Fibroblast of lung (primary cell): ENCODE results near the gene PBXIP1. TPM values are rescaled to one million over a fixed set of nuclear protein-coding genes. Genes with fewer than 3 reads are reported as not detected.

Source experiments
- DNase-seq, 2 donors: peaks; one replicate each; pipeline versions ENCODE4 v3.0.0 to v3.0.0-alpha.2; 2010; ENCODE audit warnings: low read depth in 2 of 2
- H2AFZ ChIP-seq: 2 replicates; pipeline ENCODE4 v1.5.1; 2012; ENCODE audit warnings: low read length, control low read depth, inconsistent platforms
- H3K27ac ChIP-seq: 2 replicates; pipeline ENCODE4 v1.5.1; 2011; ENCODE audit warnings: low read length, control low read depth; ENCODE audit not compliant: insufficient read depth
- H3K27me3 ChIP-seq: 2 replicates; pipeline ENCODE4 v1.5.1; 2011; ENCODE audit warnings: mild to moderate bottlenecking, low read length; ENCODE audit not compliant: control insufficient read depth, insufficient read depth
- H3K36me3 ChIP-seq: 2 replicates; pipeline ENCODE4 v1.5.1; 2011; ENCODE audit warnings: low read length; ENCODE audit not compliant: control insufficient read depth, insufficient read depth
- H3K4me1 ChIP-seq: 2 replicates; pipeline ENCODE4 v1.5.1; 2011; ENCODE audit warnings: low read length; ENCODE audit not compliant: control insufficient read depth, insufficient read depth; ENCODE audit errors: extremely low read depth
- H3K4me2 ChIP-seq: 2 replicates; pipeline ENCODE4 v1.5.1; 2011; ENCODE audit warnings: low read length, control low read depth; ENCODE audit not compliant: insufficient read depth; ENCODE audit errors: extremely low read depth
- H3K4me3 ChIP-seq, 4 experiments: fragments of 200-600 bp in 1 of 4; sonication (generic) in 1 of 4; replicated peaks in 1 of 4; 2 replicates each; pipeline ENCODE4 v1.5.1; 2011 to 2016; ENCODE audit warnings: low read length in 4 of 4, low read depth in 3 of 4, mild to moderate bottlenecking in 3 of 4, control low read depth in 2 of 4, inconsistent platforms in 1 of 4, mixed read lengths in 1 of 4; ENCODE audit not compliant: insufficient read depth in 1 of 4; ENCODE audit errors: control extremely low read depth in 1 of 4
- H3K79me2 ChIP-seq: 2 replicates; pipeline ENCODE4 v1.5.1; 2012; ENCODE audit warnings: mild to moderate bottlenecking, low read length, inconsistent platforms; ENCODE audit not compliant: control insufficient read depth, insufficient read depth
- H3K9ac ChIP-seq: 2 replicates; pipeline ENCODE4 v1.5.1; 2011; ENCODE audit warnings: mild to moderate bottlenecking, low read length, control low read depth; ENCODE audit not compliant: insufficient read depth
- H3K9me3 ChIP-seq: 2 replicates; pipeline ENCODE4 v1.5.1; 2012; ENCODE audit warnings: low read depth, low read length; ENCODE audit not compliant: control insufficient read depth, insufficient read depth
- H4K20me1 ChIP-seq: 2 replicates; pipeline ENCODE4 v1.5.1; 2011; ENCODE audit warnings: low read length; ENCODE audit not compliant: control insufficient read depth, insufficient read depth; ENCODE audit errors: extremely low read depth
- EZH2 ChIP-seq: IDR thresholded peaks from 2 replicates; pipeline ENCODE4 v1.5.1; 2012; ENCODE audit warnings: low read length, control low read depth, mild to moderate bottlenecking; ENCODE audit errors: missing control alignments
- polyA plus RNA-seq, 2 donors: library from polyadenylated mRNA; depleted of rRNA in 1 of 2; stranded (reverse) in 1 of 2; unstranded in 1 of 2; fragments of >200 nt; gene quantifications; 2 replicates each; pipeline ENCODE4 v1.2.1, GENCODE V29; 2011 to 2012; ENCODE audit warnings: missing spikeins in 1 of 2
- total RNA-seq: library from RNA; depleted of rRNA; stranded (reverse); fragments of >200 nt; gene quantifications from 2 replicates; pipeline ENCODE4 v1.2.1, GENCODE V29; 2014
- TF ChIP-seq, protein P1 (sequence below), 2 donors: IDR thresholded peaks in 1 of 2; conservative IDR thresholded peaks in 1 of 2; 1 replicate in 1 of 2; 2 replicates in 1 of 2; pipeline ENCODE4 v1.5.1; 2011 to 2012; ENCODE audit warnings: low read length in 2 of 2, control low read depth in 1 of 2, inconsistent platforms in 1 of 2, low read depth in 1 of 2, mild to moderate bottlenecking in 1 of 2

PBXIP1 gene
- total and polyA plus RNA-seq, 2 donors (not counting 1 experiment from before 2014, with no cell fraction given) = 32.8 to 106 TPM

GRCh38 chr1:154972517-154973343 lies 16.8 kb upstream of the PBXIP1 start:
- Histone ChIP-seq H3K36me3 (peaks cover 6% of the 10 kb centered on the region), H3K27ac (peak overlapping the region; percentile 94), H3K4me1 (peaks cover 23% of the 10 kb centered on the region), H3K4me3 (peak overlapping the region; percentile 40 to 85 (median 70)), H3K79me2 (peaks cover 61% of the 10 kb centered on the region), H4K20me1 (no peaks in the 10 kb centered on the region), H3K4me2 (peak overlapping the region; percentile 91), H3K9me3 (no peaks in the 10 kb centered on the region), H2AFZ (no peak overlapping the region), H3K27me3 (no peaks in the 10 kb centered on the region), H3K9ac (peak overlapping the region; percentile 62)
- DNase-seq = peak; percentile 90 to 98
- TF ChIP-seq EZH2 = no peak
- TF ChIP-seq, protein P1, sequence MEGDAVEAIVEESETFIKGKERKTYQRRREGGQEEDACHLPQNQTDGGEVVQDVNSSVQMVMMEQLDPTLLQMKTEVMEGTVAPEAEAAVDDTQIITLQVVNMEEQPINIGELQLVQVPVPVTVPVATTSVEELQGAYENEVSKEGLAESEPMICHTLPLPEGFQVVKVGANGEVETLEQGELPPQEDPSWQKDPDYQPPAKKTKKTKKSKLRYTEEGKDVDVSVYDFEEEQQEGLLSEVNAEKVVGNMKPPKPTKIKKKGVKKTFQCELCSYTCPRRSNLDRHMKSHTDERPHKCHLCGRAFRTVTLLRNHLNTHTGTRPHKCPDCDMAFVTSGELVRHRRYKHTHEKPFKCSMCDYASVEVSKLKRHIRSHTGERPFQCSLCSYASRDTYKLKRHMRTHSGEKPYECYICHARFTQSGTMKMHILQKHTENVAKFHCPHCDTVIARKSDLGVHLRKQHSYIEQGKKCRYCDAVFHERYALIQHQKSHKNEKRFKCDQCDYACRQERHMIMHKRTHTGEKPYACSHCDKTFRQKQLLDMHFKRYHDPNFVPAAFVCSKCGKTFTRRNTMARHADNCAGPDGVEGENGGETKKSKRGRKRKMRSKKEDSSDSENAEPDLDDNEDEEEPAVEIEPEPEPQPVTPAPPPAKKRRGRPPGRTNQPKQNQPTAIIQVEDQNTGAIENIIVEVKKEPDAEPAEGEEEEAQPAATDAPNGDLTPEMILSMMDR (conservative IDR thresholded peaks at IDR 0.05 in 1 of 2, IDR thresholded peaks at IDR 0.05 in 1 of 2; ENCODE audit: low read depth in 1 of 2, low read length in 2 of 2) = no peak

DNA sequence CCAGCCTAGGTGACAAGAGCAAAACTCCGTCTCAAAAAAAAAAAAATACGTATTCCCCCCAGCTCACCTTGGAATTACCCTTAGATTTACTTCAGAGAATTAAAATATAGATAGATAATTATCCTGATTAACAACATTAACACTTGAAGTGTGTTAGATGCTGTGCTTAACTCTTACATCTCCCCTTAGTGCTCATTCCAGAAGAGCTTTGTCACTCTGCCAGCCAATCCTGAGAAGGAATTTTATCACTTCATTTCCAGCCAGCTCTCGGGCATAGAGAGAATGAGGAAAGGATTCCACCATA lies 16.3 kb upstream of the PBXIP1 start:
- Histone ChIP-seq H3K9ac (peak overlapping the region; percentile 41), H3K79me2 (peaks cover 61% of the 10 kb centered on the region), H3K4me3 (peak overlapping the region; percentile 30 to 85 (median 52)), H3K4me2 (peak overlapping the region; percentile 91), H3K9me3 (no peaks in the 10 kb centered on the region), H3K4me1 (peaks cover 26% of the 10 kb centered on the region), H4K20me1 (no peaks in the 10 kb centered on the region), H3K36me3 (peaks cover 11% of the 10 kb centered on the region), H3K27ac (peak overlapping the region; percentile 94), H2AFZ (no peak overlapping the region), H3K27me3 (no peaks in the 10 kb centered on the region)
- DNase-seq = no peak
- TF ChIP-seq EZH2 = no peak
- TF ChIP-seq, protein P1 (conservative IDR thresholded peaks at IDR 0.05 in 1 of 2, IDR thresholded peaks at IDR 0.05 in 1 of 2; ENCODE audit: low read depth in 1 of 2, low read length in 2 of 2) = no peak

DNA sequence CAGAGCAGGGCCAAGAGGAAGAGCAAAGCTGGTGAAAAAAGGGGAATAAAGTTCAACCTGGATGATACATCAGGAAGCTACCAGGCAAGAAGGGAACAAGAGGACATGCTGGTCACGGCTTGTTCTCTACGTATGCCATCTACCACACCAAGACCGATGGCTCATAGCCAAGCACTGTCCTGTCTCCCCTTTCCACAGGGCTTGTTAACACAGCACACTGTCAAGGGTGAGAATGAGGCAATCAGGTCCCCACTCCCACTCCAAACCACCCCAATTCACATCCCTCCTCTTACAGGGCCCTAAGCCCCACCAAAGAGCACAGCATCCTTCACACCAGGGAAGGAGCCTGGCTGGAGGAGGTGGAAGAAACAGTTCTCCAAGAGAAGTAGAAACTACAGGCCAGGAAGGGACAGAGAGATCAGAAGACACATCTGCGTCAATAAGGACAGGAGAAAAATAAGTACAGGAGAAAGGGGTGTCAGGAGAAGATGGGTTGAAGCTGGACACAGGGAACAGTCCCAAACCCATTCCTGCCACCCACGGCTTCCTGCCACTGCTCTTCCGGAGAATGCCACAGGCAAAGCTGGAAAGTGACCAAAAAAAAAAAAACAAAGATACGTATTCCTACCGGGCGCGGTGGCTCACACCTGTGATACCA lies 15.6 kb upstream of the PBXIP1 start:
- TF ChIP-seq EZH2 = no peak
- TF ChIP-seq, protein P1 (conservative IDR thresholded peaks at IDR 0.05 in 1 of 2, IDR thresholded peaks at IDR 0.05 in 1 of 2; ENCODE audit: low read depth in 1 of 2, low read length in 2 of 2) = no peak
- H3K4me2 ChIP-seq = peak overlapping the region; percentile 85
- H3K9ac ChIP-seq = peak overlapping the region; percentile 52
- H3K27me3 ChIP-seq = no peaks in the 10 kb centered on the region
- peaks cover 26% of the 10 kb centered on the region for H3K4me1 ChIP-seq
- H3K36me3 ChIP-seq = peaks cover 16% of the 10 kb centered on the region
- peaks cover 61% of the 10 kb centered on the region for H3K79me2 ChIP-seq
- H3K4me3 ChIP-seq = peak overlapping the region; percentile 24 to 92 (median 61)
- no peaks in the 10 kb centered on the region for H3K9me3 ChIP-seq
- H2AFZ ChIP-seq = no peak overlapping the region
- H3K27ac ChIP-seq = peak overlapping the region; percentile 94
- DNase-seq = no peak
- no peaks in the 10 kb centered on the region for H4K20me1 ChIP-seq
